Astrocyte (in vitro differentiated cells and primary cell): ENCODE data around the gene DENND5B. TPM values are rescaled to one million over a fixed set of nuclear protein-coding genes. Genes with fewer than 3 reads are reported as not detected.

ENCODE experiments used
- DNase-seq: peaks from one replicate; pipeline ENCODE4 v3.0.0-alpha.2; 2010; ENCODE audit warnings: low read depth
- FAIRE-seq: peaks from 2 replicates; lab custom pipeline; 2011; peaks lifted over from hg19 to GRCh38; lab: Jason Lieb, UNC
- H2AFZ ChIP-seq: 2 replicates; pipeline ENCODE4 v1.6.0; 2012; ENCODE audit warnings: low read depth, low read length, inconsistent platforms
- H3K27ac ChIP-seq: 2 replicates; pipeline ENCODE4 v1.5.1; 2011; ENCODE audit warnings: low read depth, low read length, inconsistent platforms
- H3K27me3 ChIP-seq: 2 replicates; pipeline ENCODE4 v1.6.0; 2011; ENCODE audit warnings: low read length, inconsistent platforms; ENCODE audit not compliant: insufficient read depth
- H3K36me3 ChIP-seq: 2 replicates; pipeline ENCODE4 v1.5.1; 2011; ENCODE audit warnings: low read length, inconsistent platforms; ENCODE audit not compliant: insufficient read depth
- H3K4me1 ChIP-seq: 2 replicates; pipeline ENCODE4 v1.5.1; 2011; ENCODE audit warnings: low read length, inconsistent platforms; ENCODE audit not compliant: insufficient read depth
- H3K4me2 ChIP-seq: 2 replicates; pipeline ENCODE4 v1.6.0; 2012; ENCODE audit warnings: low read length, inconsistent platforms
- H3K4me3 ChIP-seq: 2 replicates; pipeline ENCODE4 v1.5.1; 2011; ENCODE audit warnings: low read depth, mild to moderate bottlenecking, low read length, inconsistent platforms; ENCODE audit not compliant: insufficient read depth
- H3K79me2 ChIP-seq: 2 replicates; pipeline ENCODE4 v1.6.0; 2012; ENCODE audit warnings: mild to moderate bottlenecking, low read length, inconsistent platforms; ENCODE audit not compliant: insufficient read depth
- H3K9ac ChIP-seq: 2 replicates; pipeline ENCODE4 v1.6.0; 2012; ENCODE audit warnings: mild to moderate bottlenecking, low read length, inconsistent platforms
- H3K9me3 ChIP-seq: 2 replicates; pipeline ENCODE4 v1.5.1; 2012; ENCODE audit warnings: low read depth, mild to moderate bottlenecking, low read length, inconsistent platforms; ENCODE audit not compliant: insufficient read depth
- H4K20me1 ChIP-seq: 2 replicates; pipeline ENCODE4 v1.6.0; 2012; ENCODE audit warnings: low read length, inconsistent platforms; ENCODE audit not compliant: insufficient read depth
- H3K27ac Mint-ChIP-seq: one replicate; pipeline ENCODE4 v1.8.0; 2021; ENCODE audit warnings: mild to moderate bottlenecking, mixed read lengths; ENCODE audit not compliant: unreplicated experiment
- H3K27me3 Mint-ChIP-seq: one replicate; pipeline ENCODE4 v1.8.0; 2021; ENCODE audit warnings: low read depth, mixed read lengths; ENCODE audit not compliant: unreplicated experiment
- H3K36me3 Mint-ChIP-seq: one replicate; pipeline ENCODE4 v1.8.0; 2021; ENCODE audit warnings: low read depth, mixed read lengths; ENCODE audit not compliant: unreplicated experiment
- H3K4me1 Mint-ChIP-seq: one replicate; pipeline ENCODE4 v1.8.0; 2021; ENCODE audit warnings: low read depth, mixed read lengths; ENCODE audit not compliant: unreplicated experiment
- H3K4me3 Mint-ChIP-seq: one replicate; pipeline ENCODE4 v1.8.0; 2021; ENCODE audit warnings: mild to moderate bottlenecking, moderate library complexity, mixed read lengths; ENCODE audit not compliant: unreplicated experiment
- H3K9me3 Mint-ChIP-seq: one replicate; pipeline ENCODE4 v1.8.0; 2021; ENCODE audit warnings: mild to moderate bottlenecking, mixed read lengths; ENCODE audit not compliant: unreplicated experiment
- CTCF ChIP-seq: IDR thresholded peaks from 2 replicates; pipeline ENCODE4 v1.5.1; 2011; ENCODE audit warnings: low read depth, mild to moderate bottlenecking, inconsistent platforms, low read length, moderate library complexity; ENCODE audit not compliant: insufficient read depth
- EZH2 ChIP-seq: IDR thresholded peaks from 2 replicates; pipeline ENCODE4 v1.6.1; 2012; ENCODE audit warnings: mild to moderate bottlenecking, low read length, inconsistent platforms; ENCODE audit not compliant: insufficient read depth
- total RNA-seq: library from RNA; stranded (reverse); gene quantifications from 2 replicates; pipeline ENCODE4 v1.2.1, GENCODE V29; 2021

Gene DENND5B
- total RNA-seq, 1 donor from 2014 or later: 22.7 TPM

- Mint-ChIP-seq H3K36me3 (peaks cover 4% of the 10 kb centered on the region), H3K9me3 (peaks cover 2% of the 10 kb centered on the region), H3K4me3 (no peak overlapping the region), H3K27ac (no peak overlapping the region), H3K4me1 (peaks cover 13% of the 10 kb centered on the region), H3K27me3 (no peaks in the 10 kb centered on the region)
- H3K9ac ChIP-seq: no peak overlapping the region
- no peaks in the 10 kb centered on the region for H3K4me1 ChIP-seq
- H3K36me3 ChIP-seq: no peaks in the 10 kb centered on the region
- no peaks in the 10 kb centered on the region for H4K20me1 ChIP-seq
- no peak overlapping the region for H2AFZ ChIP-seq
- DNase-seq (no peak), FAIRE-seq (no peak)
- no peak overlapping the region for H3K27ac ChIP-seq
- H3K79me2 ChIP-seq: peaks cover 2% of the 10 kb centered on the region
- no peak for TF ChIP-seq CTCF
- TF ChIP-seq EZH2: no peak
- H3K9me3 ChIP-seq: no peaks in the 10 kb centered on the region
- no peak overlapping the region for H3K4me3 ChIP-seq
- no peaks in the 10 kb centered on the region for H3K27me3 ChIP-seq
- H3K4me2 ChIP-seq: no peak overlapping the region
Observed at GRCh38 chr12:31498424-31498823, 92.5 kb downstream of the DENND5B start.

GRCh38 chr12:31496257-31496656, 94.7 kb downstream of the DENND5B start:
- H3K36me3 ChIP-seq: no peaks in the 10 kb centered on the region
- DNase-seq: no peak
- Mint-ChIP-seq H3K9me3 (no peaks in the 10 kb centered on the region), H3K36me3 (peaks cover 4% of the 10 kb centered on the region), H3K27me3 (no peaks in the 10 kb centered on the region), H3K27ac (no peak overlapping the region), H3K4me1 (peaks cover 25% of the 10 kb centered on the region), H3K4me3 (no peak overlapping the region)
- no peak overlapping the region for H3K4me3 ChIP-seq
- no peak for FAIRE-seq
- no peak overlapping the region for H3K9ac ChIP-seq
- no peak overlapping the region for H2AFZ ChIP-seq
- H4K20me1 ChIP-seq: no peaks in the 10 kb centered on the region
- H3K79me2 ChIP-seq: peaks cover 2% of the 10 kb centered on the region
- H3K27me3 ChIP-seq: no peaks in the 10 kb centered on the region
- H3K4me1 ChIP-seq: peaks cover 17% of the 10 kb centered on the region
- no peak overlapping the region for H3K4me2 ChIP-seq
- TF ChIP-seq EZH2 (no peak), CTCF (no peak)
- no peaks in the 10 kb centered on the region for H3K9me3 ChIP-seq
- H3K27ac ChIP-seq: no peak overlapping the region

GRCh38 chr12:31494455-31494854, 96.5 kb downstream of the DENND5B start:
- no peaks in the 10 kb centered on the region for H3K36me3 ChIP-seq
- H3K9me3 ChIP-seq: no peaks in the 10 kb centered on the region
- H3K9ac ChIP-seq: no peak overlapping the region
- Mint-ChIP-seq H3K4me3 (no peak overlapping the region), H3K36me3 (peaks cover 6% of the 10 kb centered on the region), H3K27ac (no peak overlapping the region), H3K4me1 (peaks cover 26% of the 10 kb centered on the region), H3K27me3 (no peaks in the 10 kb centered on the region), H3K9me3 (no peaks in the 10 kb centered on the region)
- no peaks in the 10 kb centered on the region for H3K79me2 ChIP-seq
- H3K27ac ChIP-seq: no peak overlapping the region
- no peak overlapping the region for H2AFZ ChIP-seq
- no peaks in the 10 kb centered on the region for H3K27me3 ChIP-seq
- H4K20me1 ChIP-seq: no peaks in the 10 kb centered on the region
- H3K4me1 ChIP-seq: peaks cover 21% of the 10 kb centered on the region
- TF ChIP-seq CTCF (no peak), EZH2 (no peak)
- no peak overlapping the region for H3K4me2 ChIP-seq
- H3K4me3 ChIP-seq: no peak overlapping the region
- DNase-seq: no peak
- FAIRE-seq: no peak
